DND-41 (cell line): ENCODE results near the gene NRG2.

ENCODE experiments used
- EZH2 ChIP-seq: IDR thresholded peaks from 3 replicates; pipeline ENCODE4 v1.6.1; 2012; ENCODE audit warnings: borderline replicate concordance, low read depth, mild to moderate bottlenecking, moderate library complexity, low read length, inconsistent platforms; ENCODE audit not compliant: severe bottlenecking
- TF ChIP-seq, protein P1 (sequence below): IDR thresholded peaks from 2 replicates; pipeline ENCODE4 v1.5.1; 2012; ENCODE audit warnings: borderline replicate concordance, low read length, moderate library complexity, mild to moderate bottlenecking; ENCODE audit not compliant: poor library complexity, severe bottlenecking; ENCODE audit errors: extremely low read depth

DNA sequence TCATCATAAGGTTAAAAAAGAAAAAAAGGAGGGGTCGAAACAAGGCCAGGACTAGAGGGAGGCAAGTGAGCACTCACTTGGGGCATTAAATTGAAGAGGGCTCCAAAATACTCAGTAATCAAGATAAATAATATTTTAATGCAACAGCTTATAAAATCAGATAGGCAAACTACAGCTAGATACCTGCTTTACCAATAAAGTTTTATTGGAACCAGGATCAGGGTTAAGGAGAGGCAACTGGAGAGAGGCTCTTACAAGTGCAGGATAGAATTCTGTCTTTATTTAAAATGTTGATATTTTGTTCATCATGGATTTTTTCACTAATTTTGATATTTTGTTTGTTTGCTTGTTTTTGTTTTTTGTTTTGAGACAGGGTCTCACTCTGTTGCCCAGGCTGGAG is 40.6 kb upstream of the NRG2 start:
- TF ChIP-seq, protein P1, sequence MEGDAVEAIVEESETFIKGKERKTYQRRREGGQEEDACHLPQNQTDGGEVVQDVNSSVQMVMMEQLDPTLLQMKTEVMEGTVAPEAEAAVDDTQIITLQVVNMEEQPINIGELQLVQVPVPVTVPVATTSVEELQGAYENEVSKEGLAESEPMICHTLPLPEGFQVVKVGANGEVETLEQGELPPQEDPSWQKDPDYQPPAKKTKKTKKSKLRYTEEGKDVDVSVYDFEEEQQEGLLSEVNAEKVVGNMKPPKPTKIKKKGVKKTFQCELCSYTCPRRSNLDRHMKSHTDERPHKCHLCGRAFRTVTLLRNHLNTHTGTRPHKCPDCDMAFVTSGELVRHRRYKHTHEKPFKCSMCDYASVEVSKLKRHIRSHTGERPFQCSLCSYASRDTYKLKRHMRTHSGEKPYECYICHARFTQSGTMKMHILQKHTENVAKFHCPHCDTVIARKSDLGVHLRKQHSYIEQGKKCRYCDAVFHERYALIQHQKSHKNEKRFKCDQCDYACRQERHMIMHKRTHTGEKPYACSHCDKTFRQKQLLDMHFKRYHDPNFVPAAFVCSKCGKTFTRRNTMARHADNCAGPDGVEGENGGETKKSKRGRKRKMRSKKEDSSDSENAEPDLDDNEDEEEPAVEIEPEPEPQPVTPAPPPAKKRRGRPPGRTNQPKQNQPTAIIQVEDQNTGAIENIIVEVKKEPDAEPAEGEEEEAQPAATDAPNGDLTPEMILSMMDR: no peak
- TF ChIP-seq EZH2: no peak
